Measurements from ENCODE around the gene CLPTM1L. TPM values are rescaled to one million over a fixed set of nuclear protein-coding genes. Genes with fewer than 3 reads are reported as not detected.

The CLPTM1L gene
- total RNA-seq, 1 donor from 2014 or later, result 74.8 TPM

DNA sequence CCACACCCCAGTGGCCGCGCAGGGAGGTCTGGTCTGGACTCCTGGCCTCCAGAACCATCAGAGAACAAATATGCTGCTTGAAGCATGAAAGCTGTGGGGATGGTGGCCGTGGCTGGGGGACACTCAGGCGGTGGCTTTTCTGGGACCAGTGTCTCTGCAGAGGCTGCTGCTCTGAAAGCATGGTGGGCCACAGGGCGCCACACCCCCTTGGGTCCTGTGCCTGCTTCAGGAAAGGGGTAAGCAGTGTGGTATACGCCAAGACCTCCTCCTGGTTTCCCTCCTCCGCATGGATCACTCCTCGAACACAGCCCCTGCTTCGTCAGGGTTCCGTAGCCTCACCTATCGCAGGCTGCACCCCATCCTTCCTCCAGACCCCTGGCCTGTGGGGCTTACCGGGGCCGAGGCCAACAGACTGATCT lies 30.3 kb downstream of the CLPTM1L start:
- Histone ChIP-seq H3K79me2 (ENCODE audit: low read depth) (no peaks in the 10 kb centered on the region), H3K27me3 (no peaks in the 10 kb centered on the region), H3K36me3 (no peaks in the 10 kb centered on the region), H3K9me3 (ENCODE audit: low read depth) (no peaks in the 10 kb centered on the region), H3K4me2 (no peak overlapping the region), H3K4me3 (no peak overlapping the region), H4K20me1 (ENCODE audit: low read depth) (no peaks in the 10 kb centered on the region), H3K4me1 (peaks cover 12% of the 10 kb centered on the region), H3K9ac (no peak overlapping the region), H2AFZ (replicated peaks) (no peak overlapping the region), H3F3A (ENCODE audit: low read depth) (peaks cover 14% of the 10 kb centered on the region), H3K27ac (no peak overlapping the region)
- peaks cover 2% of the 10 kb centered on the region for H3K27me3 Mint-ChIP-seq (ENCODE audit: insufficient read depth, low read depth)
- H3K4me1 Mint-ChIP-seq, result peaks cover 6% of the 10 kb centered on the region
- TF ChIP-seq, protein P1, sequence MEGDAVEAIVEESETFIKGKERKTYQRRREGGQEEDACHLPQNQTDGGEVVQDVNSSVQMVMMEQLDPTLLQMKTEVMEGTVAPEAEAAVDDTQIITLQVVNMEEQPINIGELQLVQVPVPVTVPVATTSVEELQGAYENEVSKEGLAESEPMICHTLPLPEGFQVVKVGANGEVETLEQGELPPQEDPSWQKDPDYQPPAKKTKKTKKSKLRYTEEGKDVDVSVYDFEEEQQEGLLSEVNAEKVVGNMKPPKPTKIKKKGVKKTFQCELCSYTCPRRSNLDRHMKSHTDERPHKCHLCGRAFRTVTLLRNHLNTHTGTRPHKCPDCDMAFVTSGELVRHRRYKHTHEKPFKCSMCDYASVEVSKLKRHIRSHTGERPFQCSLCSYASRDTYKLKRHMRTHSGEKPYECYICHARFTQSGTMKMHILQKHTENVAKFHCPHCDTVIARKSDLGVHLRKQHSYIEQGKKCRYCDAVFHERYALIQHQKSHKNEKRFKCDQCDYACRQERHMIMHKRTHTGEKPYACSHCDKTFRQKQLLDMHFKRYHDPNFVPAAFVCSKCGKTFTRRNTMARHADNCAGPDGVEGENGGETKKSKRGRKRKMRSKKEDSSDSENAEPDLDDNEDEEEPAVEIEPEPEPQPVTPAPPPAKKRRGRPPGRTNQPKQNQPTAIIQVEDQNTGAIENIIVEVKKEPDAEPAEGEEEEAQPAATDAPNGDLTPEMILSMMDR (IDR thresholded peaks at IDR 0.05), result no peak
- no peak for TF ChIP-seq EZH2phosphoT487 (IDR thresholded peaks at IDR 0.05)
- TF ChIP-seq EZH2 (IDR thresholded peaks at IDR 0.05), result no peak
- H3K4me3 Mint-ChIP-seq, result no peak overlapping the region
- no peak overlapping the region for H3K27ac Mint-ChIP-seq
- H3K9me3 Mint-ChIP-seq, result peaks cover 11% of the 10 kb centered on the region
- DNase-seq (ENCODE audit: low spot score), result no peak
- peaks cover 10% of the 10 kb centered on the region for H3K36me3 Mint-ChIP-seq

DNA sequence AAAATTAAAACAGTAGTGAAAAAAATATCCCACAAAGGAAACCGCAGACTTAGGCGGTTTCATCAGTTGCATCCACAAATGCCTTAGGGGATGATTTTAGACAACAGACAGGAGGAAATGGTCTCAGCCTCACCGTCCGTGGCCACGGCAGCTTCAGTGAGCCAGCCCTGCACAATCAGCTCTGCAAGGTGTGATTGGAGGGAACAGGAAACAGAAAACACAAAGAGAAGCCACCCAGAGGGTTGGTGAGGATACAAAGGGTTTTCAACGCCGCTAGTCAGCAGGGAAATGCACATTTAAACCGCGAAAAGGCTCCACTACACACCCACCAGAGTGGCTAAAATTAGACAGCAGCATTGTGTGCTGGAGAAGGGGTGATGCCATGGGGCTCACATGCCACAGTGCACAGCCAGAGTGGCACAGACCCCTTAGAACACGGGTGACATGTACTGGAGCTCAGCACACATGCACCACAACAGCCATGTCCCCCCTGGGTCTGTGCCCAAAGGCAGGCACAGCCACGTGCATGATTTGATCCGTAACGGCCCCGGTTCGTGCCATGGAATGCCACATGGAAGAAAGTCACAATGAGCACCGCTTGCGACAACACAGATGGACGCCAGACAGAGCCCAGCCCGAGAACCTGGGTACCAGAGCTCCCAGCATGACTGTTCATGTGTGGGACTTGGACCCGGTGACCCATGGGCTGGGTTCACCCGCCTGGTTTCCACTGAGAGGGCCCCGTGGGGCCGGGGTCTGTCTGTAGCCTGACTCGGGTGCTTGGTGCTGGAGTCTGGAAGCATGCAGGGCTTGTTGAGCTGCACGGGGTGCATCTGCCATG lies 31.7 kb downstream of the CLPTM1L start:
- Mint-ChIP-seq H3K27me3 (ENCODE audit: insufficient read depth, low read depth) (peaks cover 2% of the 10 kb centered on the region), H3K4me3 (no peak overlapping the region), H3K36me3 (peaks cover 7% of the 10 kb centered on the region), H3K4me1 (peaks cover 6% of the 10 kb centered on the region), H3K9me3 (peaks cover 11% of the 10 kb centered on the region), H3K27ac (no peak overlapping the region)
- Histone ChIP-seq H3K27me3 (no peaks in the 10 kb centered on the region), H3K4me1 (peaks cover 12% of the 10 kb centered on the region), H3K27ac (no peak overlapping the region), H3K9ac (no peak overlapping the region), H3F3A (ENCODE audit: low read depth) (peaks cover 16% of the 10 kb centered on the region), H3K79me2 (ENCODE audit: low read depth) (no peaks in the 10 kb centered on the region), H2AFZ (replicated peaks) (peak overlapping the region; percentile 3), H3K4me2 (no peak overlapping the region), H3K4me3 (no peak overlapping the region), H4K20me1 (ENCODE audit: low read depth) (no peaks in the 10 kb centered on the region), H3K36me3 (no peaks in the 10 kb centered on the region), H3K9me3 (ENCODE audit: low read depth) (no peaks in the 10 kb centered on the region)
- no peak for TF ChIP-seq EZH2 (IDR thresholded peaks at IDR 0.05)
- TF ChIP-seq EZH2phosphoT487 (IDR thresholded peaks at IDR 0.05), result no peak
- TF ChIP-seq, protein P1 (IDR thresholded peaks at IDR 0.05), result no peak
- no peak for DNase-seq (ENCODE audit: low spot score)

DNA sequence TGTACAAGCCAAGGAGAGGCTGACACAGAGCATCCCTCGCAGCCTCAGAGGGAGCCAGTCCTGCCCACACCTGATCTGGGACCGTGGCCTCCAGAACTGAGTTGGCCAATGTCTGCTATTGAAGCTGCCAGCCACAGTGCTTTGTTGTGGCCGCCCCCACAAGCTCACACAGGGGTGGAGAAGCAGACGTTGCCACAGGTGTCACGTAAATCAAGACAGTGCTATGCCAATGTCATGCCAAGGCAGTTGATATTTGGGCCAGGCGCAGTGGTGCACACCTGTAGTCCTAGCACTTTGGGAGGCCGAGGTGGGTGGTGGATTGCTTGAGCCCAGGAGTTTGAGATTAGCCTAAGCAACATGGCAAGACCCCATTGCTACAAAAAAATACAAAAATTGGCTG lies 32.7 kb downstream of the CLPTM1L start:
- Histone ChIP-seq H3K9ac (no peak overlapping the region), H3K4me1 (peaks cover 12% of the 10 kb centered on the region), H3K4me2 (no peak overlapping the region), H3K9me3 (ENCODE audit: low read depth) (no peaks in the 10 kb centered on the region), H3K4me3 (no peak overlapping the region), H2AFZ (replicated peaks) (no peak overlapping the region), H4K20me1 (ENCODE audit: low read depth) (no peaks in the 10 kb centered on the region), H3F3A (ENCODE audit: low read depth) (peaks cover 15% of the 10 kb centered on the region), H3K36me3 (no peaks in the 10 kb centered on the region), H3K79me2 (ENCODE audit: low read depth) (no peaks in the 10 kb centered on the region), H3K27ac (no peak overlapping the region), H3K27me3 (no peaks in the 10 kb centered on the region)
- Mint-ChIP-seq H3K27me3 (ENCODE audit: insufficient read depth, low read depth) (peaks cover 2% of the 10 kb centered on the region), H3K36me3 (peaks cover 2% of the 10 kb centered on the region), H3K4me1 (peaks cover 6% of the 10 kb centered on the region), H3K4me3 (no peak overlapping the region), H3K27ac (no peak overlapping the region), H3K9me3 (peaks cover 11% of the 10 kb centered on the region)
- DNase-seq (ENCODE audit: low spot score), result no peak
- TF ChIP-seq, protein P1 (IDR thresholded peaks at IDR 0.05), result no peak
- TF ChIP-seq EZH2 (IDR thresholded peaks at IDR 0.05), result no peak
- TF ChIP-seq EZH2phosphoT487 (IDR thresholded peaks at IDR 0.05), result no peak

Data from neural progenitor cell (in vitro differentiated cells).